ENCODE results near the gene AP5Z1. TPM values are rescaled to one million over a fixed set of nuclear protein-coding genes. Genes with fewer than 3 reads are reported as not detected.
A peak's percentile ranks its signal among the peaks of the same experiment; 100 is the strongest.

Gene AP5Z1
- polyA plus RNA-seq (ENCODE audit: insufficient read length), result 18.9 TPM
- long read RNA-seq, donor 1, partial matches to known transcripts, result 7 of 7 reads
- long read RNA-seq, donor 1, other reads (novel, unspliced or antisense), result 0 of 7 reads
- long read RNA-seq, donor 2, partial matches to known transcripts, result 0 of 6 reads
- long read RNA-seq, donor 2, other reads (novel, unspliced or antisense), result 0 of 6 reads
- long read RNA-seq, donor 3, partial matches to known transcripts, result 0 of 4 reads
- long read RNA-seq, donor 3, other reads (novel, unspliced or antisense), result 0 of 4 reads
- long read RNA-seq, donor 4, partial matches to known transcripts, result 5 of 5 reads
- long read RNA-seq, donor 4, other reads (novel, unspliced or antisense), result 0 of 5 reads
- long read RNA-seq, donor 5, partial matches to known transcripts, result 0 of 5 reads
- long read RNA-seq, donor 5, other reads (novel, unspliced or antisense), result 0 of 5 reads
- long read RNA-seq, donor 6, full-length matches to known transcripts, result 9 of 9 reads
- long read RNA-seq, donor 6, partial matches to known transcripts, result 0 of 9 reads
- long read RNA-seq, donor 6, other reads (novel, unspliced or antisense), result 0 of 9 reads
- long read RNA-seq, donor 7, partial matches to known transcripts, result 0 of 5 reads
- long read RNA-seq, donor 7, other reads (novel, unspliced or antisense), result 0 of 5 reads
- long read RNA-seq, donor 8, partial matches to known transcripts, result 0 of 1 reads
- long read RNA-seq, donor 8, other reads (novel, unspliced or antisense), result 0 of 1 reads

GRCh38 chr7:4775250-4775847 is at the start of gene AP5Z1:
Gene AP5Z1 (plus strand): TSS chr7:4775623. CDS start chr7:4775716, 93 bp downstream.
- peak; percentile 91 for DNase-seq

DNA sequence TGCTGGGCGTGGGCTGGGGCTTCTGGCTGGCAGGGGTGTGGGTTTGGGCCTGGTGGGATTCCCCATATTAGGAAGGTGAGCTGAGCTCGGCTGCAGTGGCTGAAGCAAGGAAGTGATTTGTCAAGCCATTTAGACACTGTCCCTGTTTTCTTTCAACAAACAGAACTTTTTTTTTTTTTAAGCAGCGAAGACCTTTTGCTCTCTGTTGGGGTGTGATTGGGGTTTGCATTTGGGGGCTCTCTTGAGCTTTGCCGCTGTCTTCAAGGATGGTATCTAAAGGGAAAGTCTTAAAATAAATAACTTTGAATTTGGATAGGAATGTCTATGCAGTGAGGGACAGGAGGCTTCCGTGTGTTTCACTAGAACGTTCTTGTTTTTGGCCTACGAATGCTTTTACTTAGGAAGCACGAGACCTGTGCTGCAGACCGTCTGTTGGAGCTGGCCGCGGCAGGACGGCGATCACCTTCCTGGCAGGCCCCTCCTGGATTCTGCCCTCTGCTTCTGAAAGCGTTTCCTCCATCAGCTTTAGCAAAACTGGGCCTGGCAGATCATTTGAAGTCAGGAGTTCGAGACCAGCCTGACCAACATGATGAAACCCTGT is 49.5 kb upstream of the AP5Z1 start:
- no peak for DNase-seq

DNA sequence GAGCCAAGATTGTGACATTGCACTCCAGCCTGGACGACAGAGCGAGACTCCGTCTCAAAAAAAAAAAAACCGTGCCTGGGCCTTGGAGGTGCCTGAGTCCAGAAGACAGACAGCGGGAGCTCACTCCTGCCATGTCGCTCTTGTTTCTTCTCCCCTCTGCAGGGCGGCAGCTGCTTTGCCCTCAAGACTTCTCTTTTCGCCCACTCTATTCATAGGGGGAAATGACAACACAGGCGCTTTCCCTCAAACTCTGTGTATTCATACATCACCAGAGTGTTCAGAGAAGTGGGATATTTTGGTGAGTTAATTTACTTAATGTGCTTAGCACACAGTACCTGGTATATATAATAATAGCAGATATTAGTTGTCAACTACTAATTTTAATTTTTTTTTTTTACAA is 48.9 kb upstream of the AP5Z1 start:
- DNase-seq, result no peak

DNA sequence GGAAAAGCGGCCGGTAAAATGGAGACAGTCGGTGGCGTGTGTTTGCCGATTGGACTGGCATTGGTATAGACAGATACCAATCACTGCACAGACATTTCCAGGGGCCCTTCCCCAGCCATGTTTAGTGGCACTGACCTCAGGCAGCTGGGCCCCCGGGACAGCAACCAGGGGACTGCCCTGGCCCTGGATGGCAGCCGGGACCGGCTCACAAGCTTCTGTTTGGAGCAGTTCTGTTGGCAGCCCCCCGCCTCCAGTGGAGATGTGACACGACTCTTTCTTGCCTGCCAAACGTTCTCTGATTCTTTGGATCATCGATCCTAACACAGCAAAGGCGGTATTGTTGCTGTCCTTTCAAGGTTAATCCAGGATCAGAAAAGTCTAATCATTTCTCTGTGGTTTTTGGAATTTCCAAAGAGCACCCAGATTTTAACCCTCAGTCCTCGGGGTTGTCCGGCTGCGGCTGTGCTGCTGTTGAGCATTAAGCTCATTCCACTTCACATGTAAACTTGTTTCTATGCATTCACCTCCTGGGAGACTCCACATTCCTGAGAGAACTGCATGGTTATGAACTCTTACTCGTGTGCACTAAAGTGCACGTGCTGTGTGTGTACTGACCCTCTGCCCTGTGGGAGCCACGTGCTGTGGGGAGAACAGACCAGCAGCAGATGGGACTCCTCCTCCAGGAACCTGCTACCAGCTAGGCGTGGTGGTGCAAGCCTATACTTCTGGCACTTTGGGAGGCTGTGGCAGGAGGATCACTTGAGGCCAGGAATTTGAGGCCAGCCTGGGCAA is 47.3 kb upstream of the AP5Z1 start:
- DNase-seq, result no peak

DNA sequence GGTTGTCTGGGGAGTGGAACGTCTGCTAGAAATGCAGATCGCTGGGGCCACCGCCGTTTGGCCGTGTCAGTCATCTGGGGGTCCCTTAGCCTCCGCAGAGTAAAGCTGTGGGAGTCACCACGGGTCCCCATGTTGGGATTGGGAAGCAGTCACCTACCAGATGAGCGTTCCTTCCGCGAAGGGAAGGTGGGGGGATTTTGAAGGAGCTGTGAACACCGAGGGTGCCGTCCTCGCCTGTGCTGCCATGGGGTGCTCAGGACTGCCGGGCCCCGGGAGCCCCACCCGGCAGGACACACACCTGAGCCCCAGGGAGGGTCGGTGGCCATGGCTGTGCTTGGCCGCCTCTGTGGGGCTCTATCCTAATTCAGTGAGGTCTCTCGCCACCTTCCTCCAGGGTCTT is 46.2 kb upstream of the AP5Z1 start:
- no peak for DNase-seq

DNA sequence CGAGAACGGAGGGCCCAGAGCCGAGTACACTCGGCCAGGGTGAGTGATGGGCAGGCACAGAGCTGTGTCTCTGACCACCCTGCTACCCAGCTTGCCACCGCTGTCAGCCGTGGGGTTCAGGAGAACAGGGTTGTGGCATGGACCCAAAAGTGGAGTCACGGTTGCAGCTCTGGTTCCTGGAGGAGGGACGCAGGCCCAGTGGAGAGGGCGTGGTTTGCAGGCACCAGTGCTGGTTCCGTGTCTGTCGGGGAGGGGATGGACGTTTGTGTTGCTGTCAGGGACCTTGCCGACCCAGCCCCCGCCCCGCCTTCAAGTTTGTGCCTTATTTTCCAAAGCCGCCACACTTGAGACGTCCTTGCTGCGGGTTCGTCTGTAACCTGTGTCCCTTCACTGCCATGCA is 45.1 kb upstream of the AP5Z1 start:
- no peak for DNase-seq

- DNase-seq, result no peak
Observed at GRCh38 chr7:4730971-4731370, 44.5 kb upstream of the AP5Z1 start.

- no peak for DNase-seq
Observed at GRCh38 chr7:4731803-4732202, 43.6 kb upstream of the AP5Z1 start.

DNA sequence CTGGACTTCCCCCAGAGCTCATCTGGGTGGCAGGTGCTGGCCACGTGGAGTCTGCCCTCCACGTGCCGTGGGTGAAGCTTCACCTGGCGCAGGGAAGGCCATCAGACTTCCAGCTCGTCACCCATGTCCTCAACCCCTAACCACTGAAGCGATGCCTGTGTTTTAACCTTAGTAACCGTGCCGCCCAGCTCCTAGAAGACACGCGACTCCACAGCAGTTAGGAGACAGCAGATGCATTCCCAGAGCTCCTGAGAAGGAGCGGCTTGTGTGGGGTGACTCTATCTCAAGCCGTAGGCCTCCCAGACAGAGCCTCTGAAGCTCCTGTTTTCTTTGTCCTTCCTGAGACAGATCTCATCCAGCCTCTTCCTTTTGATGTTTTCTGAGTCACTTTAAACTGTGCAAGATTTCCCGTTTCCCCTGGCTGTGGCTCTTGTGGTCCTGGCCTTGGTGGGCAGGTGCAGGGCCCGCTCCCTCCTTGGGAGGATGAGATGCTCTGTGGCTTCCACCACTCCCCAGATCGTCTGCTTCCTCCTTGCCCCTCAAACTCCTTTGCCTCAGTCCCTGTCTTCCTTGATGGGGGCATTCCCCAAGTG is 41.4 kb upstream of the AP5Z1 start:
- DNase-seq, result no peak

DNA sequence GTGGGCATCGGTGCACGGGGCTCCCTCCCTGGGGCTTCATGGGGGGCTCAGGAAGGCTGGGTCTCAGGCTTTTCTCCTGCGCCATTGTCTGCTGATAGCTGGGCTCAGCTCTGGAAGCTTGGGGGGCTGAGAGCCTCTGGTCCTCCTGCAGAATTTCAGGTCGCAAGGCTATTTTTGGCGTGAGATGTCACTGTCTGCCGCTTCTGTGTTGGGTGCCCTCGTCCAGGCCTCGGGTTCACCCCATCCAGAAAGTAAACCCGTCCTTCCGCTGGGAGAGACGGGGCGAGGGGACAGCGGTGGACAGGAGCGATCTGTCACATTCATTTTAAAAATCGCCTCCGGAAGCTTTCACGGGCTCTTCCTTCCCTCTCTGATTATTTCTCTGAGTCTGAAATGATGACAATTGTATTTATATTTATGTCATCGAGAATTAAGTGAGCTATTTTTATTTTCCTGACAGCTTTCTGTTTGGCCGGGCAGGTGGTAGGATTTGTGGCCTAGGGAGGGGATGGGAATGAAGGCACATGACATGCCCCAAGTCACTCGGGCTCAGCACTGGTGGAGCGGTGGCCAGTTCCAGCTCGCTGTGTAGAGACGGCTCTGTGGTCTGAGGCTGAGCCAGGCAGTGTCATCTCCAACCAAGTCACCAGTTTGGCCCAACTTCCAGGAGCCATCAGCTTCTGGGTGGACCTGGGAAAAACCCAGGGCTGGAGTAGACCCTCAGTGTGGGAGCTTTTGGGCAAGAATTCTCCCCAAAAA is 40.7 kb upstream of the AP5Z1 start:
- no peak for DNase-seq

DNA sequence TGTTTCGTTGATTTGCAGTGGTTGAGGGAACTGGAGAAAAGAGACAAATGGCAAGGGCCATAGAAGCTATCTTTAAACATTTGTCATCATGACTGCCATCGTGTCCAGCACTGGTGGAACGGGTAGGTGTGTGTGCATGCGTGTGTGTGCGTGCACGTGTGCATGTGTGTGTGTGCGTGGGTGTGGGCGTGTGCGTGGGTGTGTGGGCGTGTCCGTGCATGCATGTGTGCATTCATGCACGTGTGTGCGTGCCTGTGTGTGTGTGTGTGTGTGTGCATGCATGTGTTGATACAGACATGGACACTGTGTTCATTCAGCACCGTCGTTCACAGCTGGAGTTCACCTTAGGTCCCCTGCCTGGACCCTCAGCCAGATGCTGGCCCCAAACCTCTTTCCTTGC is 38.1 kb upstream of the AP5Z1 start:
- DNase-seq, result no peak

- no peak for DNase-seq
Observed at GRCh38 chr7:4738711-4739527, 36.5 kb upstream of the AP5Z1 start.

- DNase-seq, result peak; percentile 45
Observed at GRCh38 chr7:4739528-4739992, 35.9 kb upstream of the AP5Z1 start.

DNA sequence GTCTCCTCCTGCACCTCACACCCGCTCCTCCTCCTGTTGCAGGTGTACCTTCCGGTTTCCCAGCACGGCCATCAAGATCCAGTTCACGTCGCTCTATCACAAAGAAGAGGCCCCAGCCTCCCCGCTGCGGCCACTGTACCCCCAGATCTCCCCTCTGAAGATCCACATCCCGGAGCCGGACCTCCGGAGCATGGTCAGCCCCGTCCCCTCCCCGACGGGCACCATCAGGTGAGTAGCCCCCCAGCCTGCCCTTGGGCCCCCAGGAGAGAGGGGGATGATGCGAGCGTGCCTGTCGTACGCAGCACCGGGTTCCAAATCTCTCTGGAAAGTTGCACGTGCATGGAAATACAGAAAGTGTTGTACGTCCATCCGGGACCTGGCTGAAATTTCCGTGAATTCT is 34.6 kb upstream of the AP5Z1 start:
- no peak for DNase-seq

DNA sequence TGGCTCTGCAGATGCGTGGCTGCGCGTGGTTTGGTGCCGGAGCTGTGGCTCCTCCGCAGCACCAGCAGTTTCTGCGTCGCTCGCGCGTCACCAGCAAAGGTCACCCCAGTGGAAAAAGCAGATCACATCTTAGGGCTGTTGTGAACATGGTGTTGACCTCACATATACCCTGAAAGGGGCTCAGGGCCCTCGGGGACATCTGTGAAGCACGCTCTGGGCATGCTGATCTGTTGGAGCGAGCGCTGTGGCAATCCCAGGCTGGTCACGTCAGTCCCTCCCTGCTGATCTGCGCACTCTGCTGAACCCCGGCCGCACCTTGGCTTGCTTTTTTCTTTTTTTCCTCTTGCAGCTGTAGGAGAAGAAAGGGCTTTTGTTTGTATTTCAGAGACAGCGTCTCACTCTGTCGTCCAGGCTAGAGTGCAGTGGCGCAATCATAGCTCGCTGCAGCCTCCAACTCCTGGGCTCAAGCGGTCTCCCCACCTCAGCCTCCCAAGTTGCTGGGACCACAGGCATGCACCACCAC is 33.3 kb upstream of the AP5Z1 start:
- DNase-seq, result no peak

- no peak for DNase-seq
Observed at GRCh38 chr7:4742852-4743251, 32.6 kb upstream of the AP5Z1 start.

- peak; percentile 92 for DNase-seq
Observed at GRCh38 chr7:4744391-4745264, 30.8 kb upstream of the AP5Z1 start.

DNA sequence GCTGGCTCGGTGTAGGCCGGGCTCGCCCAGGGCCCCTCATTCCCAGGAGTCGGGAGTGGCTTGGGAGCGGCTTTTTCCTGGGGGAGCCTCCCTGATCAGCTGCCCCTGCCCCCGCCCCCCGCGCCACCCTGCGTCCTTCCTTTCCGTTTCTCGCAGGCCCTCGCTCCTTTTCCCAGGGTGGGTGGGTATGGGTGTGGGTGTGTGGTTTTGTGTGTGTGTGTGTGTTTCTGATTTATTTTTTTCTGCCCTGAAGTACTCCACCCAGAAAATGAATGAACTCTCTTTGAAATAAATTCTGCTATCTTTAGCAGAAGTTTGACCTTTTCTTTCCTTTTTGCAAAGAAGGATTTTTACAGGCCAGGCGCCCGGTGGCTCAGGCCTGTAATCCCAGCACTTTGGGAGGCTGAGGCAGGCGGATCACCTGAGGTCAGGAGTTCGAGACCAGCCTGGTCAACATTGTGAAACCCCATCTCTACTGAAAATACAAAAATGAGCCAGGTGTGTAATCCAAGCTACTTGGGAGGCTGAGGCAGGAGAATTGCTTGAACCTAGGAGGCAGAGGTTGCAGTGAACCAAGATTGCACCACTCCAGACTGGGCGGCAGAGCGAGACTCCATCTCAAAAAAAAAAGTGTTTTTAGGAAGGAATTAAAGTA is 30.0 kb upstream of the AP5Z1 start:
- no peak for DNase-seq
